ENCODE measurements around the gene SELP.

- TF ChIP-seq SMAD3 (CRISPR knock-in tag; IDR thresholded peaks at IDR 0.05; ENCODE audit: borderline replicate concordance) (no peak), CTCF (IDR thresholded peaks at IDR 0.05) (no peak)
Measured at GRCh38 chr1:169563650-169564049, 66.3 kb downstream of the SELP start.
